CD4-positive, CD25-positive, alpha-beta regulatory T cell (primary cell): ENCODE results near the gene PTPRE. TPM values are rescaled to one million over a fixed set of nuclear protein-coding genes. Genes with fewer than 3 reads are reported as not detected.
A peak's percentile ranks its signal among the peaks of the same experiment; 100 is the strongest.

Experiments
- ATAC-seq, 2 donors: fragments of 150-1000 bp; cut with Tn5 transposase; one replicate each; pipeline ENCODE4 v1.10.0; 2021; ENCODE audit warnings: low read depth in 2 of 2, moderate number of reproducible peaks in 2 of 2, moderate library complexity in 1 of 2
- DNase-seq, 3 donors: peaks; one replicate each; pipeline versions ENCODE4 v3.0.0 to v3.0.0-alpha.2; 2012 to 2022; ENCODE audit warnings: mixed read lengths in 1 of 3
- H3K27ac ChIP-seq: one replicate; pipeline ENCODE4 v1.7.0; 2013; ENCODE audit warnings: mild to moderate bottlenecking, low read length; ENCODE audit not compliant: insufficient read depth, poor library complexity, severe bottlenecking
- H3K27me3 ChIP-seq: one replicate; pipeline ENCODE4 v1.7.0; 2013; ENCODE audit warnings: low read length; ENCODE audit not compliant: control insufficient read depth, insufficient read depth
- H3K36me3 ChIP-seq: one replicate; pipeline ENCODE4 v1.7.0; 2013; ENCODE audit warnings: mild to moderate bottlenecking, low read length, moderate library complexity; ENCODE audit not compliant: control insufficient read depth, insufficient read depth
- H3K4me1 ChIP-seq: 2 replicates; pipeline ENCODE4 v1.7.0; 2013; ENCODE audit warnings: mild to moderate bottlenecking, low read length; ENCODE audit not compliant: insufficient read depth, control insufficient read depth, poor library complexity, severe bottlenecking
- H3K4me3 ChIP-seq: one replicate; pipeline ENCODE4 v1.7.0; 2013; ENCODE audit warnings: low read depth, mild to moderate bottlenecking, low read length, moderate library complexity
- H3K9me3 ChIP-seq, 2 experiments: 1 replicate in 1 of 2; 2 replicates in 1 of 2; pipeline ENCODE4 v1.7.0; 2013; ENCODE audit warnings: low read length in 2 of 2, mild to moderate bottlenecking in 1 of 2, moderate library complexity in 1 of 2; ENCODE audit not compliant: control insufficient read depth in 2 of 2
- H3K27ac Mint-ChIP-seq, 3 donors: one replicate each; pipeline ENCODE4 v1.8.0; 2020 to 2022; ENCODE audit warnings: mild to moderate bottlenecking in 3 of 3, mixed read lengths in 3 of 3, moderate library complexity in 2 of 3
- H3K27me3 Mint-ChIP-seq: one replicate; pipeline ENCODE4 v1.8.0; 2022; ENCODE audit warnings: mild to moderate bottlenecking, mixed read lengths
- H3K36me3 Mint-ChIP-seq: one replicate; pipeline ENCODE4 v1.8.0; 2020; ENCODE audit warnings: mixed read lengths
- H3K4me1 Mint-ChIP-seq, 4 donors: one replicate each; pipeline ENCODE4 v1.8.0; 2020 to 2022; ENCODE audit warnings: mixed read lengths in 4 of 4, mild to moderate bottlenecking in 1 of 4
- H3K4me3 Mint-ChIP-seq, 4 donors: one replicate each; pipeline ENCODE4 v1.8.0; 2020 to 2022; ENCODE audit warnings: mild to moderate bottlenecking in 4 of 4, mixed read lengths in 4 of 4, moderate library complexity in 3 of 4
- H3K9me3 Mint-ChIP-seq, 7 donors: one replicate each; pipeline ENCODE4 v1.8.0; 2020 to 2022; ENCODE audit warnings: mixed read lengths in 7 of 7, mild to moderate bottlenecking in 3 of 7, moderate library complexity in 2 of 7
- polyA plus RNA-seq, 4 donors: library from polyadenylated mRNA; unstranded; fragments of 300-500 nt; fragmentation: Illumina TruSeq; gene quantifications; one replicate each; pipeline ENCODE4 v1.2.3, GENCODE V29; 2021
- total RNA-seq: library from RNA; stranded (reverse); gene quantifications from one replicate; pipeline ENCODE4 v1.2.3, GENCODE V29; 2022

The PTPRE gene
- total and polyA plus RNA-seq, 5 donors from 2014 or later = 10.0 to 63.9 (median 13.7) TPM

- no peak overlapping the region for H3K27ac Mint-ChIP-seq
- Histone ChIP-seq H3K27me3 (no peaks in the 10 kb centered on the region), H3K27ac (no peak overlapping the region), H3K36me3 (no peaks in the 10 kb centered on the region), H3K9me3 (no peaks in the 10 kb centered on the region), H3K4me1 (peaks cover 12% of the 10 kb centered on the region), H3K4me3 (no peak overlapping the region)
- ATAC-seq (no peak), DNase-seq (no peak)
- peaks cover 0 to 16% (median 1%) of the 10 kb centered on the region in 4 donors for H3K4me1 Mint-ChIP-seq
- no peaks in the 10 kb centered on the region for H3K27me3 Mint-ChIP-seq
- H3K36me3 Mint-ChIP-seq = no peaks in the 10 kb centered on the region
- no peaks in the 10 kb centered on the region for H3K9me3 Mint-ChIP-seq
- no peak overlapping the region for H3K4me3 Mint-ChIP-seq
Measured at GRCh38 chr10:127883516-127883915, 23.4 kb upstream of the PTPRE start.

DNA sequence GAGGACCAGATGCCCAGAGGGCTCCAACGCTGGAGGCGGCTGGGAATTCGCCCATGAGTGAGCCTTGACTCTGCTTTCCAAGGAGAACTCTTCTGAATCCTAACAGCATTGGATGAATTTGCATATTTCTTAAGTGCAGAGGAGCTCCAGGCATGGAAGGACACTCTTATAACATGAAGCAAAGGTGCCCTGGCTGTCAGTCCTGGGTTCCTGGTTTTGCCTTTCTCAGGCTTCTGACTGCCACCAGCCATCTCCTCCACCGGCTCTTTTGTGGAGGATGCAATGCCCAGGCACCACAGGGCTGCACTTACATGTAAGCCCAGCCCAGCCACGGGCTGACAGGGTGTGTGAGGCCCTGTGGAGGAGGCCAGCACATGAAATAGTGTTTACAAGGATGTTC is 22.4 kb upstream of the PTPRE start:
- ATAC-seq (no peak), DNase-seq (no peak)
- Histone ChIP-seq H3K27me3 (no peaks in the 10 kb centered on the region), H3K4me3 (no peak overlapping the region), H3K9me3 (no peaks in the 10 kb centered on the region), H3K36me3 (no peaks in the 10 kb centered on the region), H3K4me1 (peaks cover 12% of the 10 kb centered on the region), H3K27ac (no peak overlapping the region)
- H3K27ac Mint-ChIP-seq = peak overlapping the region in 1 of 3 donors; percentile 66
- H3K4me1 Mint-ChIP-seq = peaks cover 0 to 14% (median 0%) of the 10 kb centered on the region in 4 donors
- no peak overlapping the region for H3K4me3 Mint-ChIP-seq
- H3K27me3 Mint-ChIP-seq = no peaks in the 10 kb centered on the region
- no peaks in the 10 kb centered on the region for H3K9me3 Mint-ChIP-seq
- H3K36me3 Mint-ChIP-seq = no peaks in the 10 kb centered on the region

GRCh38 chr10:127886371-127887051 is 20.4 kb upstream of the PTPRE start:
- Mint-ChIP-seq H3K9me3 (peaks cover 0 to 1% (median 0%) of the 10 kb centered on the region in 7 donors), H3K27ac (no peak overlapping the region), H3K27me3 (no peaks in the 10 kb centered on the region), H3K36me3 (no peaks in the 10 kb centered on the region), H3K4me1 (no peaks in the 10 kb centered on the region), H3K4me3 (no peak overlapping the region)
- Histone ChIP-seq H3K4me1 (no peaks in the 10 kb centered on the region), H3K36me3 (no peaks in the 10 kb centered on the region), H3K9me3 (no peaks in the 10 kb centered on the region), H3K27me3 (no peaks in the 10 kb centered on the region), H3K27ac (no peak overlapping the region), H3K4me3 (no peak overlapping the region)
- ATAC-seq (no peak), DNase-seq (no peak)

DNA sequence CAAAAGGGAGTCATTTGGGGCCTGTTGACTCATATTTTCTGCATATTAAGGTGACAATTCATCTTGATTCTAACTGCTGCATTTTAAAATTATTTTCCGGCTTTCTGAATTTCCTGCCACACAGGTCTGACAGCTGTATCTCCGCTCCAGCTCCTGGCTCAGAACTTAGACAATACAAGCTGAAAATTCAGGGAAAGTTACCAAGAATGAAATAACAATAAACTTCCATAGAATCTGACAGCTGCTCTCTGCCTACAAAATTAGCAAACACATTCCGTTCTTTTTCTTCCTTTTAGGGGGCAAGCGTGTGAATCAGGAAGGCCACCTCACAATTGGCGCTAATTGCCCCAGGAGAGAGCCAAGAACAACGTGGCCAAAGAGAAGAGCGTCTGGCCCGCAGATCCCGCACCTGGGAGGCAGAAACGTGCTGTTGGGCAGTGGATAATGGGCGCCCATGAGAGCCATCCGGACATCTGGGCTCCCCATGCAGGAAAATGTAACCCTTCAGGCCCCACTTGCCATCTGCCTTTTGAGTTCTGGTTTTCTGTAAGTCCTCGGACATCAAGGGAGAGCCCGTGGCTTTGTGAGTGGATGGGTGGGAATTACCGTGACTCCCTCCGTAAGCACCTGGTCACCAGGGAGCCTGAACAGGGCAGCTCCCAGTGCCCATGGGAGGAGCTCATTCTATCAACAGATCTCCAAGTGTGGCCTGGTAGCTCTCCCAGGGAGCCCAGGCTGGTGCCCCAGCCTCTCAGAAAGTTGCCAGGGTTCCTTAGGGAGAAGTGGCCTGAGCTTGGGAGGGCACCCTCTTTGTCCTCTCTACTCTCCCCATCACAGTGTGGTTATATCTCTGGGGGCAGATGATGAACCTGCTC is 19.1 kb upstream of the PTPRE start:
- peaks cover 0 to 1% (median 0%) of the 10 kb centered on the region in 7 donors for H3K9me3 Mint-ChIP-seq
- H3K4me3 Mint-ChIP-seq = no peak overlapping the region
- DNase-seq (no peak), ATAC-seq (no peak)
- no peaks in the 10 kb centered on the region for H3K36me3 ChIP-seq
- no peaks in the 10 kb centered on the region for H3K27me3 ChIP-seq
- H3K27ac ChIP-seq = no peak overlapping the region
- H3K4me1 ChIP-seq = no peaks in the 10 kb centered on the region
- H3K27me3 Mint-ChIP-seq = peaks cover 4% of the 10 kb centered on the region
- H3K27ac Mint-ChIP-seq = peak overlapping the region in 1 of 3 donors; percentile 9
- H3K4me3 ChIP-seq = no peak overlapping the region
- no peaks in the 10 kb centered on the region for H3K4me1 Mint-ChIP-seq
- no peaks in the 10 kb centered on the region for H3K36me3 Mint-ChIP-seq
- H3K9me3 ChIP-seq = no peaks in the 10 kb centered on the region

DNA sequence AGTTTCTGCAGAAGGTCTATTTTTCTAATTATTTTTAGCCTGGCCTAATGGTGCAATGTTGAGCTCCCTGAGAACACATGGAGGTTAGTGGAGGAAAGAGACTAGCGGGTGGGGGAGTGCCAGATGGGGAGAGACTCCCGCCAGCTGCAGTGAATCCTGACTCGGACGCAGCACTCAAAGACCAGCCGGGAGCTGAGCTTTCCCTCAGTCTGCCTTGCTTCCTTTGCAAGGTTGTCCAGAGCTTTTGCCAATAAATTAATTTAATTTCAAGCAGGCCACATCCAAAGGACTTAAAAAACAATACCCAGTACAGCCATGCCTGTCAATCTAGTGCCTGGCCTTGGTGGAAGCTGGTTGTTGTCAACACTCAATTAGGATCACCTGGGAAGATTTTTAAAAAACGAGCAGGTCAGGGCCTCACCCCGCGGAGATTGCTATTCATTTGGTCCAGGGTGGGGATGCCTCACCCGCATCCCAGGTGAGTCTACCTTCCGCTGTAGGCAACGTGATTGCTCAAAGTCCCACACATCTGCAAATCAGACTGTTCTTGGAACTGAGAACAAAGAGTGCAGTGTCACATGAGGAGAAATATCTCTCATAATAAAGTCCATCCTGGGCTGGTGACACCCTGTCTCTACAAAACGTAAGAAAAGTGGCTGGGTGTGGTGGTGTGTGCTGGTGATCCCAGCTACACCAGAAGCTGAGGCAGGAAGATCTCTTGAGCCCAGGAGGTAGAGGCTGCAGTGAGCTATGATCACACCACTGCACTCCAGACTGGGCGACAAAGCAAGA is 18.2 kb upstream of the PTPRE start:
- H3K36me3 Mint-ChIP-seq = no peaks in the 10 kb centered on the region
- H3K4me1 Mint-ChIP-seq = no peaks in the 10 kb centered on the region
- no peak overlapping the region for H3K27ac ChIP-seq
- H3K4me3 ChIP-seq = no peak overlapping the region
- peaks cover 4% of the 10 kb centered on the region for H3K27me3 Mint-ChIP-seq
- no peaks in the 10 kb centered on the region for H3K27me3 ChIP-seq
- no peak overlapping the region for H3K27ac Mint-ChIP-seq
- H3K36me3 ChIP-seq = no peaks in the 10 kb centered on the region
- DNase-seq (no peak), ATAC-seq (no peak)
- H3K4me1 ChIP-seq = no peaks in the 10 kb centered on the region
- no peaks in the 10 kb centered on the region for H3K9me3 ChIP-seq
- no peak overlapping the region for H3K4me3 Mint-ChIP-seq
- peaks cover 0 to 1% (median 0%) of the 10 kb centered on the region in 7 donors for H3K9me3 Mint-ChIP-seq

- H3K36me3 ChIP-seq = no peaks in the 10 kb centered on the region
- H3K27me3 ChIP-seq = no peaks in the 10 kb centered on the region
- ATAC-seq (no peak), DNase-seq (no peak)
- H3K27ac Mint-ChIP-seq = no peak overlapping the region
- no peak overlapping the region for H3K4me3 ChIP-seq
- no peak overlapping the region for H3K27ac ChIP-seq
- H3K9me3 ChIP-seq = no peaks in the 10 kb centered on the region
- peaks cover 0 to 1% (median 0%) of the 10 kb centered on the region in 7 donors for H3K9me3 Mint-ChIP-seq
- no peaks in the 10 kb centered on the region for H3K36me3 Mint-ChIP-seq
- H3K4me3 Mint-ChIP-seq = no peak overlapping the region
- H3K4me1 Mint-ChIP-seq = no peaks in the 10 kb centered on the region
- no peaks in the 10 kb centered on the region for H3K4me1 ChIP-seq
- H3K27me3 Mint-ChIP-seq = peaks cover 10% of the 10 kb centered on the region
Measured at GRCh38 chr10:127889605-127890195, 17.2 kb upstream of the PTPRE start.

- Histone ChIP-seq H3K27me3 (no peaks in the 10 kb centered on the region), H3K9me3 (no peaks in the 10 kb centered on the region), H3K27ac (no peak overlapping the region), H3K4me3 (no peak overlapping the region), H3K4me1 (no peaks in the 10 kb centered on the region), H3K36me3 (no peaks in the 10 kb centered on the region)
- DNase-seq = no peak
- Mint-ChIP-seq H3K4me1 (no peaks in the 10 kb centered on the region), H3K9me3 (peaks cover 0 to 2% (median 0%) of the 10 kb centered on the region in 7 donors), H3K27me3 (peaks cover 15% of the 10 kb centered on the region), H3K4me3 (no peak overlapping the region), H3K27ac (no peak overlapping the region), H3K36me3 (no peaks in the 10 kb centered on the region)
- no peak for ATAC-seq
Measured at GRCh38 chr10:127890216-127890615, 16.7 kb upstream of the PTPRE start.
